ENCODE data around the gene DNAH12.

- TF ChIP-seq, protein P1, sequence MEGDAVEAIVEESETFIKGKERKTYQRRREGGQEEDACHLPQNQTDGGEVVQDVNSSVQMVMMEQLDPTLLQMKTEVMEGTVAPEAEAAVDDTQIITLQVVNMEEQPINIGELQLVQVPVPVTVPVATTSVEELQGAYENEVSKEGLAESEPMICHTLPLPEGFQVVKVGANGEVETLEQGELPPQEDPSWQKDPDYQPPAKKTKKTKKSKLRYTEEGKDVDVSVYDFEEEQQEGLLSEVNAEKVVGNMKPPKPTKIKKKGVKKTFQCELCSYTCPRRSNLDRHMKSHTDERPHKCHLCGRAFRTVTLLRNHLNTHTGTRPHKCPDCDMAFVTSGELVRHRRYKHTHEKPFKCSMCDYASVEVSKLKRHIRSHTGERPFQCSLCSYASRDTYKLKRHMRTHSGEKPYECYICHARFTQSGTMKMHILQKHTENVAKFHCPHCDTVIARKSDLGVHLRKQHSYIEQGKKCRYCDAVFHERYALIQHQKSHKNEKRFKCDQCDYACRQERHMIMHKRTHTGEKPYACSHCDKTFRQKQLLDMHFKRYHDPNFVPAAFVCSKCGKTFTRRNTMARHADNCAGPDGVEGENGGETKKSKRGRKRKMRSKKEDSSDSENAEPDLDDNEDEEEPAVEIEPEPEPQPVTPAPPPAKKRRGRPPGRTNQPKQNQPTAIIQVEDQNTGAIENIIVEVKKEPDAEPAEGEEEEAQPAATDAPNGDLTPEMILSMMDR (conservative IDR thresholded peaks at IDR 0.05; ENCODE audit: low read length), result no peak
- no peak for TF ChIP-seq EZH2phosphoT487 (IDR thresholded peaks at IDR 0.05; ENCODE audit: borderline replicate concordance)
These were observed 39.4 kb upstream of the DNAH12 start for GRCh38 chr3:57583544-57583943.
